GM20431 (cell line): ENCODE measurements around the gene RNF151.
"Not testable (repeated sequence)": the region's sequence is repeated elsewhere in the genome, so short reads cannot be mapped to it uniquely, and the experiment has no call there.

Source experiments
- in situ Hi-C: fragments of 300-500 bp; cut with MseI, MboI; formaldehyde crosslinking; loops from one replicate; pipeline ENCODE4 v1.15.0; 2020; ENCODE audit warnings: low sequenced_read_pairs; ENCODE audit not compliant: unreplicated experiment

Gene RNF151

DNA sequence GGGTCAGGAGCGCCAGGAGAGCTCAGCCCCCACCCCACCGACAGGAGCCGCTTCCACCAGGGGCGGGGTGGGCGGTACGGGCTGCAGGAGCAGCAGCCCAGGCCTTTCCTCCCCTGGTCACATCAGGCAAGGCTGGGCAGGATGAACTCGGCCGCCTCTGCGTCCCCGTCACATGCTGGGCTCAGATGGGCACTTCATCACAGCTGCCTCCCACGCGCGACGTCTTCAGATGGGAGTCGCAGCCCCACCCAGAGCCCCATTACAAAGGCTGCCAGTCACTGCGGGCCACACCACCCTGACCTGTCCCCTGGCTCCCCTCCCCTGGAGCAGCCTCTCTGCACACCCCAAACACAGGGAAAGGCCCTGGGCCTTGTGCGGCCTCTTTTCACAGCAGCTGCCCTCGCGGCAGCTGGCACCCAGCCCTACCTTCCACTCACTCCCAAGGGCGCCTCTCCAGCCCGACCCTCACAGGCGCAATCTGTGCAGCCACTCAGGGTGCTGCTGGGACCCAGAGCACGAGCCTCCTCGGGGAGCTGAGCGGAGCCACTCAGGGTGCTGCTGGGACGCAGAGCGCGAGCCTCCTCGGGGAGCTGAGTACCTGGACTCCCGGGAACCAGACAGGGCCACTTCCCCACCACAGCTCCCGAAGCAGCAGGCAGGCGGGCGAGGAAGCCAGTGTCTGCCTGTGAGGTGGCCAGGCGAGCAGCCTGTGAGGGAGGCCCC, 38.3 kb downstream of the RNF151 start:
- in situ Hi-C loops: no loop called here

DNA sequence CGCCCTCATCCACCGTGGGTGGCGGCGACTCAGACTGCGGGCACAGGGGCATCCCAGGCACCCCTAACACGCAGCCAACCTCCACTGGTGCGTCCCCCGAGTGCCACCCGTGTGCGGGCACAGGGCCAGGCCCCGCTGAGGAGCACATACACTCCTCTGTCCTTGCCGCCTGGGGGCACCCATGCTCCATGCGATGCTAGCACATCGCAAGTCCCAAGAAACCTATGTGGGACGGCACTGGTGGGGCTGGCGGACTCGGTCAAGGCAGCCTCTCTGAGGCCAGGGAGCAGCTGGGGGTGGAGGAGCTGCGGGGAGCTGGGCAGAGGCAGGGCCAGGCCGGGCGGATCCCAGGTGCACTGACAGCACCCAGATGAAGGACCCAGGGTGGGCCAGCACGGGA, 39.0 kb downstream of the RNF151 start:
- in situ Hi-C loops: no loop called here

DNA sequence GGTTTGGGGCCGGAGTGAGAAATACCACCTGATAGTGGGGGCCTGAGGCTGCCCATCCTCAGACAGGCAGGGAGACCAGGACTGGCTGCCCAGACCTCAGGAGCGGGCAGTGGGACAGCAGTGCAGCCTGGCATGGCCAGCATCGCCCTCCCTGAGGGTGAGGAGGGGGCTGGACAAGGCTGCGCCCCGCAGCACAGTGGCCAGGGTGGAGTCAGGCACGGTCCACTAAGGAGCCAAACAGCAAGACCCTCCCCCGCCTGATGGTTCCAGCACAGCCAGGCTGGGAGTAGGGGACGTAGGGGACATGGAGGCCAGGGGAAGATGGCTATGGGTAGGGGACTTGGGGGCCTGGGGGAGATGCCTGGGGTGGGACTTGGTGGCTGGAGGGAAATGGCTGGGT, 39.7 kb downstream of the RNF151 start:
- in situ Hi-C loops: no loop called here

DNA sequence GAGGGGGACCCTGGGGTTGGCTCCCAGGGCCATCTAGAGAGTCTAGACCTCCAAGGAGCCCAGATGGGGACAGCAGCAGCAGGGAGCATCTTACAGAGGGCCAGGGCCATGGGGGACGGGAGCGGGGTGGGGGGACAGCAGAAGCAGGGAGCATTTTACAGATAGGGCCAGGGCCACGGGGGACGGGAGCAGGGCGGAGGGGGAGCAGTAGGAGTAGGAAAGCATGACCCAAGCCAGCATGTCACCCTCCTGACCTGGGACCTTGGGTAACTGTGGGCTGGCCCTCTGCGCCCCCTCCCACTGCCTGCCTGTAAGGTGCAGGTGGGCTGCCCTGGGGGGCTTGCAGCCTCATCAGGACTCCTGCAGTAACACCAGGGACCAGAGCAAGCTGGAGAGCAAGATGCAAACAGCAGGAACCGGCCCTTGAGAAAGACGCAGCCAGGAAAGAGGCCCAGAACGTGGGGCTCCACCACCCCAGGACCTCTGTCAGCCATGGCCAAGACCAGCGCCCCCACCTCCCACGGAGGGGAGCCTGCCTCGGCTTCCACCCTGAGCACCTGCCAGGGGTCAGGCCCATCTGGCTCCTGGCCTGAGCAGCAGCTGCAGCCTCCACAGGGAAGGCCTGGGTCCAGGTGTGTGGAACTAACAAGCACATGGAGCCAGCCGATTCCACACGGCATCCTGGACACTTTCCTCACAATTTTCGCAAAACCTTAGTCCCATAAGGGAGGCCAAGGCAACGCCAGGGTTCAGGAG, 40.6 kb downstream of the RNF151 start:
- in situ Hi-C loops: no loop called here

DNA sequence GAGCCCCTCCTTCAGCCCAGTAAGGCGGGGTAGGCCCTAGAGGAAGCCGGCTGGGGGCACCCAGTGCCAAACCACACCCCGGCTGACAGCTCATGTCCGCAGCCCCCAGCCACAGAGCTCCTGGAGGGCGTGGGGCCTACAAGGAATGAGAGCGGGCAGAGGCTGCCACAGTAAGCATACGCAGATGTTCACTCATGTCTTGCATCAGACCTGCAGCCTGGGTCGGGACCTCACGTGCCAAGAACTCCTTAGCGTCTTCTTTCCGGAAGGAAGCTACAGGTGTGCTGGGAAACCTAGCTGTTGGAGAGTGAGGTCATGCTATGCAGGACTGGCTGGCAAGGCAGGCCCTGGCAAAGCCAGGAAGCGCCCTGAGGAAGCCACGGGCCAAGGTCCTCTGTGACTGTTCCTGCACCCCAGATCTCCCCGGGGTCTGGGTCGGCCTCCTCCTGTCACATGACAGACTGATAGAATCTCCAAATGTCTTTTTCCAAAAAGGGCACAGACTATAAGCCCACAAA, 41.4 kb downstream of the RNF151 start:
- in situ Hi-C loops: no loop called here

DNA sequence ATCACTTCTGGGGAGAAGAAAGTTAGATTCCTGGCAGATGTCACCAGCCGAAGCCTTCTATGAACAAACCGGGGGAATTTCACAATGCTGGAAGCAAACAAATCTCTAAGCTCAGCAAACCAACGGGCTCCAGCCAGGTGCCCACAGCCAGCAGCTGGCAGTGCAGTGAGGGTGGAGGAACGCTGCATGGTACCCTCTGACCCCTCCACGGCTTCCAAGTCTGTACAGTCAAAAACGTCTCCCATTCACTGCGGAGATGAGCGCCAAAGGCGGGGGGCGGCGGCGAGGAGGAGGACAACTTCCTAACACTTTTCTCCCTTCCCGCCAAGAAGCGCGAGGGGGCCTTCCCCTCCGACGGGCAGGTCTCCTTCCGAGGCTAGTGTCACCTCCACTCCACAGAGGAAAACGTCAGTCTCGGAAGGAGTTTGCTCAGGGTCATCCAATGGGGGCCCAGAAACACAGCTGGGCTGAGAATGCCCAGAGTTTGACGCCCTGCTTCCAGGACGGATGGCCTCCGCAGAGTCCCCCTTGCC, 42.0 kb downstream of the RNF151 start:
- in situ Hi-C loops: no loop called here

DNA sequence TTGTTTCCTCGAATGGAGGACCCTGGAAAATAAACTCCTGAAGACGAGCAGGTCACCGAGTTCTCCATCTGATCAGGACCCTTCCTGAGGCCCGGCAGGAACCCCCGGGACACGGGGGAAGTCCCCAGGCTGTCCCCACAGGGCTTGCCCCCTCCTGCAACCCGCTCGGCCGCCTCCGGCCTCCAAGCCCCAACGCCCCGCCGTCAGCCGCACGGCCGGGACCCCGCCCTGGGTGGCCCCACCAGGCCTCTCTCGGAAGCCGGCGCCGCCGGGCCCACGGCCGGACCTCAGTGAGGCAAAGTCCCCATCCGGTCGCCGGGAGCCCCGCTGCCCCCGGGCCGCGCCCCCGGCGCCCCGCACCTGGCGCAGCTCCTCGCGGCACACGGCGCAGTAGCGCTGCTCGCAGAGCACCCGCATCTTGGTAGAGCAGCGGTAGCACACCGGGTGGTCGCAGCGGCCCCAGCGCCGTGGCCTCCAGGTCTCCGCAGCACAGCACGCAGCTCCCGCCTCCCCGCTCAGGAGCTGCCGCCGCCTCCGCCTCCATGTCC, 42.6 kb downstream of the RNF151 start:
- in situ Hi-C loops: no loop called here

DNA sequence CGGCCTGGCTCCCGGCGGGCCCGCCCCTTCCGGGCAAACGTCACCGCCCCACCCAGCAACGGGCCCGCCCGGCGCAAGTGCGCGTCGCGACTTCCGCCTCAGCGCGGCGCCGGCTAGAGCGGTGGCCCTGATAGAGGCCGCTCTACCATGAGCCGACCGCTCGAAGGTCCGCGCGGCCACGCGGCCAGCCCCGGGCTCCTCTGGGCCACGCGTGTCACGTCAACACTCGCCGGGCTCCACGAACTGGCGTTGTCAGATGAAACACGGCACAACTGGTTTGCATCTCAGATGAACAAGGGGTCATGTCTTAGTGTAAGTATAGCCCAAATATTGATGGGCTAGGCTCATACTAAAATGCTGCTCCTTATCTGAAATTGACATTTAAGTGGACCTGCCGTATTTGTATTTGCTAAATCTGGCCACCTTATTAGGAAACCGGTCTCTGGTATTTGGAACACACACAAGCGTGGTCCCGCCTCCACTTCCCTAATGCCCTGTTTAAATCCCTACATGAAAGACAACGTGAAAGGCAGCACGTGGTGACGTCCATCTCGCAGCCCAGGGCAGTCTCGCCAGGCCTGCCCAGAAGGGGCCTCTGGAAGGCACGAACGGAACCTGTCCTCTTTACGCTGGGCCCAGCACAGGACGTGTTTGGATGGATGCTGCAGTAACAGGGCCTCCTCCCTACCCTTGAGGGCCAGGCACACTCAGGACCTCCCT, 43.3 kb downstream of the RNF151 start, which contains the start of gene ZNF598:
ZNF598 (minus strand) TSS at position 31 of the 720 bp plus-strand sequence.
- in situ Hi-C loops: no loop called here

DNA sequence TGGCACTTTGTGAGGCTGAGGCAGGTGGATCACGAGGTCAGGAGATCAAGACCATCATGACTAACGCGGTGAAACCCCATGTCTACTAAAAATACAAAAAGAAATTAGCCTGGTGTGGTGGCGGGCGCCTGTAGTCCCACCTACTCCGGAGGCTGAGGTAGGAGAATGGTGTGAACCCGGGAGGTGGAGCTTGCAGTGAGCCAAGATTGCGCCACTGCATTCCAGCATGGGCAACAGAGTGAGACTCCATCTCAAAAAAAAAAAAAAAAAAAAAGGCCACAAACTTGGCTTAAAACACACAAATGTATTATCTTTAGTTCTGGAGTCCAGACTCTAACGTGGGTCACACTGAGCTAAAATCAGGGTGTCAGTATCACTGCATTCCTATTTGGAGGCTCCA, 45.1 kb downstream of the RNF151 start:
- in situ Hi-C loops: not testable (repeated sequence)

DNA sequence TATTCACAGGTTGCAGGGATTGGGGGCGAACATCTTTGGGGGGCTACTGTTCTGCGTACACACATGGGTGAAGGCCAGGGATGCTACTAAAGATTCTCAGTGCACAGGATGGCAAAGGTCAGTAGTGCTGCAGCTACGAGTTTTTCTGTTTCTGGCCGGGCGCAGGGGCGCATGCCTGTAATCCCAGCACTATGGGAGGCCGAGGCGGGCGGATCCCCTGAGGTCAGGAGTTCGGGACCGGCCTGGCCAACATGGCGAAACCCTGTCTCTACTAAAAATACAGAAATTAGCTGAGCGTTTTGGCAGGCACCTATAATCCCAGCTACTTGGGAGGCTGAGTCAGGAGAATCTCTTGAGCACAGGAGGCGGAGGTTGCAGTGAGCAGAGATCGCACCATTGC, 46.9 kb downstream of the RNF151 start:
- in situ Hi-C loops: no loop called here

DNA sequence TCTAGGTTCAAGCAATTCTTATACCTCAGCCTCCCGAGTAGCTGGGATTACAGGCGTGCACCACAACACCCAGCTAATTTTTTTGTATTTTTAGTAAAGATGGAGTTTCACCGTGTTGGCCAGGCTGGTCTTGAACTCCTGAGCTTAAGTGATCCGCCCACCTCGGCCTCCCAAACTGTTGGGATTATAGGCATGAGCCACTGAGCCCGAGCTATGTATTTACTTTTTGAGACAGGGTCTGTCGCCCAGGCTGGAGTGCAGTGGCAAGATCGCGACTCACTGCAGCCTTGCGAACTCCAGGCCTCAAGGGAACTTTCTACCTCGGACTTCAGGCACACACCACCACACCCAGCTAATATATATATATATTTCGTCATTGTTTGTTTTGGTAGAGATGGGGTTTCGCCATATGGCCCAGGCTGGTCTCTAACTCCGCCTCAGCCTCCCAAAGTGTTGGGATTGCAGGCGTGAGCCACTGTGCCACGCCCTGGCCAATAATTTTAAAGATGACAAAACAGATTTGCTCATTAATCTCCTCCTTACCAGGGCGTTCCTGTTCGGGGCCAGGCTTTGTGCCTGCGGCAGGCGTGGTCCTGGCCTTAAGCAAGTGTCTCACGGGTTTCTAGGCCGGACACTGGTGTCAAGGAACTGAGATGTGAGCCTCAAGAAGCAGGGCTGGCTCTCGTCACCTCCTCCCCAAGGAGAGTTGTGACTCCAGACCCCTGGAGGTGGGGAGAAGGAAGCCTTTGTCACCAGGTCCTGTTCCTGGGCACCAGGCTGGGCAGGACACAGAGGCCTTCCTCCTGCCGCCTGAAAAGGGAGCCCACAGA, 48.7 kb downstream of the RNF151 start:
- in situ Hi-C loops: no loop called here

DNA sequence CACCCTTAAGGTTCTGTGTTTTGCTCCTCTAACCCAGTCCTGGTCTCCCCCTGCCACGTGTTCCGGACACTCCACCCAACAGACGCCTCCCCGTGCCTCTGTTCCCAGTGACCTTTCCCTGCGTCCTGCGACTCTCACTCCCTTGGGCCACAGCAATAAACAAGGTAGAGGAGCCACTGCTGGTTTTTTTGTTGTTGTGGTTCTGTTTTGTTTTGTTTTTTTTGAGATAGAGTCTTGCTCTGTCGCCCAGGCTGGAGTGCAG, 49.2 kb downstream of the RNF151 start:
- in situ Hi-C loops: no loop called here

DNA sequence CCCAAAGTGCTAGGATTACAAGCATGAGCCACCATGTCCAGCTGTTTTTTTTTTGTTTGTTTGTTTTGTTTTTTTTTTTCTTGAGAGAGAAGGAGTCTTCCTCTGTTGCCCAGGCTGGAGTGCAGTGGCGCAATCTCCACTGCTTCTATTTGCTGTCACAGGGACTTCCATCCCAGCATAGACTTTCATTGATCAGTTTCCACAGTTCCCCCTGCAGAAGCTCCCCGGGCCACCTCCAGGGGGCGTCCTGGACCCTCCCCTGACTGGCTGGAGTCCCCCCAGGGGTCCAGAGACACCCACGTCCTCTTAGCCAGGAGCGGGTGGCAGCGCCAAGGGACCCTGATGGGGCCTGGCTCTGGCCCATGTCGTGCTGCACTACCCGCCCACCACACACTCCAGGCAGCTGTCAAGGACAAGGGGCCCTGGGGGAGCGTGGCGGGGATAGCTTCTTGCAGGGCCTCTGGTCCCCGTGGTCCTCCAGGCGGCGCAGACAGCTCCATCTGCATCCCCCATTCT, 49.8 kb downstream of the RNF151 start:
- in situ Hi-C loops: no loop called here
